ENCODE data around the gene PARL. TPM values are rescaled to one million over a fixed set of nuclear protein-coding genes. Genes with fewer than 3 reads are reported as not detected.

The PARL gene
- total and polyA plus RNA-seq, 9 of the 15 experiments (the other 6 are each of a cell fraction or from before 2014, with no cell fraction given) = 39.5 to 82.4 (median 57.4) TPM

GRCh38 chr3:183794452-183794851 is 90.2 kb downstream of the PARL start:
- no TSS peak for BruUV-seq (replicated peaks)
- H3K79me2 ChIP-seq (ENCODE audit: control insufficient read depth, insufficient read depth, low read length) = no peaks in the 10 kb centered on the region
- WGBS (ENCODE audit: insufficient coverage, low coverage, missing lambda C conversion rate) = 90% methylated on average over 4 of the region's 4 CpGs
- H3K4me3 ChIP-seq = no peak overlapping the region
- H4K20me1 ChIP-seq (replicated peaks; ENCODE audit: control insufficient read depth, insufficient read depth, low read length) = no peaks in the 10 kb centered on the region
- H3K36me3 ChIP-seq (ENCODE audit: control insufficient read depth, insufficient read depth, low read length) = peaks cover 63% of the 10 kb centered on the region; the same call in 2 of the 3 replicates
- no peak overlapping the region for H2AFZ ChIP-seq (ENCODE audit: low read depth, low read length)
- TF ChIP-seq MEIS2 (IDR thresholded peaks at IDR 0.05; ENCODE audit: partially characterized antibody) (no peak), MNT (conservative IDR thresholded peaks at IDR 0.05) (no peak), ZNF778 (CRISPR knock-in tag; IDR thresholded peaks at IDR 0.05) (no peak), ZNF124 (CRISPR knock-in tag; IDR thresholded peaks at IDR 0.05) (no peak), ZBTB34 (CRISPR knock-in tag; IDR thresholded peaks at IDR 0.05) (no peak), FUS (optimal IDR thresholded peaks at IDR 0.05; ENCODE audit: low read depth, low read length) (no peak)
- TF ChIP-seq, protein P1, sequence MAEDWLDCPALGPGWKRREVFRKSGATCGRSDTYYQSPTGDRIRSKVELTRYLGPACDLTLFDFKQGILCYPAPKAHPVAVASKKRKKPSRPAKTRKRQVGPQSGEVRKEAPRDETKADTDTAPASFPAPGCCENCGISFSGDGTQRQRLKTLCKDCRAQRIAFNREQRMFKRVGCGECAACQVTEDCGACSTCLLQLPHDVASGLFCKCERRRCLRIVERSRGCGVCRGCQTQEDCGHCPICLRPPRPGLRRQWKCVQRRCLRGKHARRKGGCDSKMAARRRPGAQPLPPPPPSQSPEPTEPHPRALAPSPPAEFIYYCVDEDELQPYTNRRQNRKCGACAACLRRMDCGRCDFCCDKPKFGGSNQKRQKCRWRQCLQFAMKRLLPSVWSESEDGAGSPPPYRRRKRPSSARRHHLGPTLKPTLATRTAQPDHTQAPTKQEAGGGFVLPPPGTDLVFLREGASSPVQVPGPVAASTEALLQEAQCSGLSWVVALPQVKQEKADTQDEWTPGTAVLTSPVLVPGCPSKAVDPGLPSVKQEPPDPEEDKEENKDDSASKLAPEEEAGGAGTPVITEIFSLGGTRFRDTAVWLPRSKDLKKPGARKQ (CRISPR knock-in tag; IDR thresholded peaks at IDR 0.05) = no peak
- ChIA-PET POLR2A (no interaction called here), CTCF (ENCODE audit: low intra/inter-chr PET ratio) (no interaction called here)
- FAIRE-seq (no peak), ATAC-seq (no peak), DNase-seq (ENCODE audit: extremely low read depth in 1 of 4, low spot score in 3 of 4) (no peak)
- H3K9me1 ChIP-seq (ENCODE audit: control insufficient read depth, insufficient read depth, low read length) = no peaks in the 10 kb centered on the region
- no peaks in the 10 kb centered on the region for H3K9me3 ChIP-seq (replicated peaks; ENCODE audit: control insufficient read depth, insufficient read depth, low read depth, low read length)
- H3K4me1 ChIP-seq (replicated peaks in 1 of 2; ENCODE audit: control insufficient read depth in 2 of 2, insufficient read depth in 2 of 2, low read length in 2 of 2) = peaks cover 0 to 6% of the 10 kb centered on the region in 2 experiments; a peak in 4 of 5 replicates
- H3K27me3 ChIP-seq (ENCODE audit: control insufficient read depth in 2 of 2, insufficient read depth in 2 of 2, low read length in 2 of 2) = no peaks in the 10 kb centered on the region
- H3K4me2 ChIP-seq (ENCODE audit: insufficient read depth, low read length) = no peak overlapping the region
- no peak overlapping the region for H3K27ac ChIP-seq (ENCODE audit: extremely low read depth, low read depth, low read length)
- in situ Hi-C loops (cut with MboI) (no loop called here), intact Hi-C loops (cut with micrococcal nuclease) (no loop called here)
- no peak overlapping the region for H3K9ac ChIP-seq (ENCODE audit: insufficient read depth in 1 of 2, low read depth in 2 of 2, low read length in 2 of 2)
